Duodenal mucosa (tissue), 2 donors: ENCODE data around the gene APOL6.
"Not testable (repeated sequence)": the region's sequence is repeated elsewhere in the genome, so short reads cannot be mapped to it uniquely, and the experiment has no call there.

ENCODE experiments used
- H3K27ac ChIP-seq: one replicate; pipeline ENCODE4 v1.7.0; 2013; ENCODE audit warnings: low read depth, low read length
- H3K27me3 ChIP-seq, 2 donors: one replicate each; pipeline ENCODE4 v1.7.0; 2013; ENCODE audit warnings: low read length in 2 of 2, control low read depth in 1 of 2; ENCODE audit not compliant: insufficient read depth in 2 of 2, control insufficient read depth in 1 of 2
- H3K36me3 ChIP-seq, 2 donors: one replicate each; pipeline ENCODE4 v1.7.0; 2013; ENCODE audit warnings: low read length in 2 of 2, control low read depth in 1 of 2; ENCODE audit not compliant: insufficient read depth in 2 of 2, control insufficient read depth in 1 of 2
- H3K4me1 ChIP-seq, 2 donors: one replicate each; pipeline ENCODE4 v1.7.0; 2013; ENCODE audit warnings: low read length in 2 of 2, control low read depth in 1 of 2; ENCODE audit not compliant: insufficient read depth in 2 of 2, control insufficient read depth in 1 of 2
- H3K4me3 ChIP-seq, 2 donors: one replicate each; pipeline ENCODE4 v1.7.0; 2013; ENCODE audit warnings: low read length in 2 of 2, low read depth in 1 of 2
- H3K9ac ChIP-seq, 2 donors: one replicate each; pipeline ENCODE4 v1.7.0; 2013; ENCODE audit warnings: low read length in 2 of 2, low read depth in 1 of 2
- H3K9me3 ChIP-seq, 2 donors: one replicate each; pipeline ENCODE4 v1.7.0; 2013; ENCODE audit warnings: low read length in 2 of 2, control low read depth in 1 of 2; ENCODE audit not compliant: control insufficient read depth in 1 of 2

APOL6 gene

DNA sequence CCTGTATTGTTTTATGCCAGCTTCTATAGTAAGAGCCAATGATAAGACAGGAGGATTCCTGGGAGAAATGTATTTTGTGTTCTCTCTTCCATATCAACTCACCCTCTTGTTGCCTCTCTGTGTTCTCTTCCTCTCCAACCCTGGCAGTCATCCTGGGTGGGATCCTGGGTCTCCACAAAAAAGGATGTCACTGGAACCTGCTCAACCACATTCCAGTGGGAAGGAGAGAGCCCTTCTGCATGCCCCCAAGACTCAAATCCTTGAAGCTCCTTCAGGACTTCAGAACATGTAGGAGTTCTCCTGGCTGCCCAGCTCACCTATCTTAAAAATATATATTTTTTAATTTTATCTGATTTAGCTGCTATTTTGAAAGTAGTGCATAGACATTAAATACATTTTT, 26.1 kb downstream of the APOL6 start:
- H3K9ac ChIP-seq = no peak overlapping the region
- H3K4me1 ChIP-seq = no peaks in the 10 kb centered on the region
- H3K36me3 ChIP-seq = no peaks in the 10 kb centered on the region

DNA sequence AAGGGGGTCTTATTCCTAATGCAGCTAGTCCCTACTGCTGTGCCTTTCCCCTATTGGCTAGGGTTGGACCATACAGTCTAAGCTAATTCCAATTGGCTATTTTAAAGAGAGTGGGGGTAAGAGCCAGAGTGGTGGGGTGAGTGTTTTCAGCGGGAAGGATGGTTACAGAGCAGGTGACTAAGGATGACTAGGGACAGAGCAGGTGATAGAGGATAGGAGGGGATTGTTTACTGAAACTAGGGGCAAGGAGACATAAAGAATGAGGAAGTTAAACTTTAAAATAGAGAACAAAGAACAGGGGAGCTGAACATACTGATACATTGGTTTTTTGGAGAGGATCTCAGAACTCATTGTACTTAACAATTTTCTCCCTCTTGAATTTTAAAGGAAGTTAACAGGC, 27.8 kb downstream of the APOL6 start:
- H3K4me1 ChIP-seq, H3K27me3 ChIP-seq, H3K36me3 ChIP-seq, H3K27ac ChIP-seq, H3K4me3 ChIP-seq, H3K9me3 ChIP-seq, H3K9ac ChIP-seq: not testable (repeated sequence)

More for the DNA sequence above, 26.1 kb downstream of the APOL6 start:
- no peak overlapping the region for H3K27ac ChIP-seq
- H3K4me3 ChIP-seq = no peak overlapping the region
- peaks cover 0 to 2% of the 10 kb centered on the region in 2 donors for H3K9me3 ChIP-seq
- H3K27me3 ChIP-seq = no peaks in the 10 kb centered on the region

DNA sequence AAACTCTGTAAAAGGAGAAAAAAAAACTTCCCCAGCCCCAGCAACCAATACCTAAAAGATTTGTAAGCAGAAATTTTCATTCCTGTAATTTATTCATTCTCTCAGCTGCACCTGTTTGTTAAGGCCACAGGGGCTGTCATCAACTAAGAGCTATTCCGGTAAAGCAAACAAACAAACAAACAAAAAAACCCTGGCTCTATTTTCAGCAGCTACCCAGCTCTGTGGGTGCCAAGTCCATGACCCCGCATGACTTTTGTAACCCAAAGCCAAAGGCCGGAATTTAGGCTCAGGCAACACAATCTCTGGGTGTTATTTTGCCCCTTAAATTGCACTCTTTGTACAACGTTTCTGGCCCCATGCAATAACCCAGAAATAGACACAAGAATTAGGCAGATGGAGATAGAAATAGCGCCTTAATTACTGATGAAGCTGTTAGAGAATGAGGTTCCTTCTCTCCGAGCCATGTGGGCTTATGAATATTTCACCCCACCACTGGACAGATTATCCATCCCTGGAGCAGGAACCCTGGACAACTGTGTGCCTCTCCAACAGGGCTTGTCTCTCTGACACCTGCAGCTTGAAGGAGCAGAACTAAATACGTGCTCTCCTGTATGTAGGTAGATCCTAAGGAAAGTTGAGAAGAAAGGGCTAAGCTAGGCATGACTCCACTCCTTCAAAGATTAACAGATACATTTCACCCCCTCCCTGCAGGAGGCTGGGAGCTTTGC, 29.4 kb downstream of the APOL6 start:
- Histone ChIP-seq H3K9me3 (peaks cover 2 to 9% of the 10 kb centered on the region in 2 donors), H3K4me3 (no peak overlapping the region), H3K9ac (no peak overlapping the region), H3K27me3 (no peaks in the 10 kb centered on the region), H3K36me3 (no peaks in the 10 kb centered on the region), H3K4me1 (no peaks in the 10 kb centered on the region), H3K27ac (no peak overlapping the region)

DNA sequence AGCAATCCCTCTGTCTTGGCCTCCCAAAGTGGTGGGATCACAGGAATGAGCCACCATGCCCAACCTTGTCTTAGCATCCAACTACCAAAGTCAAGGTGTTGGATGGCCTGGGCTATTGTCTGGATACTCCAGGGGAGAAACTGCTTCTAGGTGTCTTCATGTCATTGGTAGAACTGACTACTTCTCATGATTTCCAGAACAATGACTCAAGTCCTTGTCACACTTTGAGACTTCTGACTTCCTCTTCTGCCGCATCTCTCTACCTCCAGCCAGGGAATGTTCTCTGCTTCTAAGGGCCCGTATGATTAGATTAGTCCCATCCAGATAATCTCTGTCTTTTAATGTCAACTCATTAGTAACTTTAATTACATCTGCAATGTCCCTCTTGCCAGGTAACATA, 30.6 kb downstream of the APOL6 start:
- Histone ChIP-seq H3K9ac (no peak overlapping the region), H3K27ac (no peak overlapping the region), H3K27me3 (no peaks in the 10 kb centered on the region), H3K4me3 (no peak overlapping the region), H3K36me3 (no peaks in the 10 kb centered on the region), H3K9me3 (peaks cover 2 to 9% of the 10 kb centered on the region in 2 donors), H3K4me1 (no peaks in the 10 kb centered on the region)

DNA sequence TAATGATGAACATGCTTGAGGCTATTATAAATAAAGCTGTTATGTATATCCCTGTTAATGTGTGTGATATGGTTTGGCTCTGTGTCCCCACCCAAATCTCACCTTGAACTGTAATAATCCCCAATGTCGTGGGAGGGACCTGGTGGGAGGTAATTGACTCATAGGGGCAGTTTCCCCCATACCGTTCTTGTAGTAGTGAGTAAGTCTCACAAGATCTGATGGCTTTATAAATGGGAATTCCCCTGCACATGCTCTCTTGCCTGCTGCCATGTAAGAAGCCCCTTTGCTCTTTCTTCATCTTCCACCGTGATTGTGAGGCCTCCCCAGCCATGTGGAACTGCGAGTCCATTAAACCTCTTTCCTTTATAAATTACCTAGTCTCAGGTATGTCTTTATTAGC, 31.2 kb downstream of the APOL6 start:
- H3K27me3 ChIP-seq, H3K9me3 ChIP-seq, H3K4me1 ChIP-seq, H3K27ac ChIP-seq, H3K36me3 ChIP-seq, H3K4me3 ChIP-seq, H3K9ac ChIP-seq: not testable (repeated sequence)

DNA sequence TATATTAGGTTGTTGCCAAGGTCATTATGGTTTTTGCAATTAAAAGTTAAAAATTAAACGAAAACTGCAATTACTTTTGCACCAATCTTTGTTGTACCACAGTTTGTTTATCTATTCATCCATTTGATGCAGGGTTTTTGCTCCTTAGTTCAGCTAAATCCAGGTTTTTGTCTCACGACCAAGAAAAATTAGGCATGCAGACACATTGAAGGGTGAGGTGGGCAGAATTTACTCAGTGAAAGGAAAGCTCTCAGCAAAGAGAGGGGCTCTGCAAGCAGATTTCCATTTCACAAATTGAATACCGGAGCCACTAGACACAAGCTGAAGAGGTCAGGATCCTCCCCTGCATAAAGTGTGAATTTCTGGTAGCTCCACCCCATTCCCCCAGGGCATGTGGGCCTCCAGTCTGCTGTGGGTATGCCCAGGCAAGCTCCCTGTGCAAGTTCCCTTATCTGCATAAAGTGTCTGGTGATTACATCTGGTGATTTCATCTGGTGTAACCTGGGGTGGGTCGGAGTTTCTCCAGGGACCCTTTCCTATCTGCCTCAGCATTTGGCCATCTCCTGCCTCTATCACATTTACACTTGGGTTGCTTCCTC, 33.3 kb downstream of the APOL6 start:
- Histone ChIP-seq H3K4me3 (no peak overlapping the region), H3K36me3 (no peaks in the 10 kb centered on the region)

DNA sequence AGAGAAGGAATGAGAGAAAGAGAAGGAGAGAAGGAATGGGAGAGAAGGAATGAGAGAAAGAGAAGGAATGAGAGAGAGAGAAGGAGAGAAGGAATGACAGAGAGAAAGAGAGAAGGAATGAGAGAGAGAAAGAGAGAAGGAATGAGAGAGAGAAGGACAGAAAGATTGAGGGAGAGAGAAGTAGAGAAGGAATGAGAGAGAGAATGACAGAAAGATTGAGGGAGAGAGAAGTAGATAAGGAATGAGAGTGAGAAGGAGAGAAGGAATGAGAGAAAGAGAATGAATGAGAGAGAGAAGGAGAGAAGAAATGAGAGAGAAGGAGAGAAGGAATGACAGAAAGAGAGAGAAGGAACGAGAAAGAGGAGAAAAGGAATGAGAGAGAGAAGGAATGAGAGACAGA, 35.3 kb downstream of the APOL6 start:
- Histone ChIP-seq H3K4me3 (no peak overlapping the region), H3K4me1 (no peaks in the 10 kb centered on the region), H3K9me3 (peaks cover 0 to 9% of the 10 kb centered on the region in 2 donors), H3K9ac (no peak overlapping the region), H3K27ac (no peak overlapping the region), H3K27me3 (no peaks in the 10 kb centered on the region), H3K36me3 (no peaks in the 10 kb centered on the region)

More for the DNA sequence above, 33.3 kb downstream of the APOL6 start:
- H3K27me3 ChIP-seq = no peaks in the 10 kb centered on the region
- H3K9ac ChIP-seq = no peak overlapping the region
- H3K9me3 ChIP-seq = peaks cover 0 to 9% of the 10 kb centered on the region in 2 donors
- no peaks in the 10 kb centered on the region for H3K4me1 ChIP-seq
- H3K27ac ChIP-seq = no peak overlapping the region

DNA sequence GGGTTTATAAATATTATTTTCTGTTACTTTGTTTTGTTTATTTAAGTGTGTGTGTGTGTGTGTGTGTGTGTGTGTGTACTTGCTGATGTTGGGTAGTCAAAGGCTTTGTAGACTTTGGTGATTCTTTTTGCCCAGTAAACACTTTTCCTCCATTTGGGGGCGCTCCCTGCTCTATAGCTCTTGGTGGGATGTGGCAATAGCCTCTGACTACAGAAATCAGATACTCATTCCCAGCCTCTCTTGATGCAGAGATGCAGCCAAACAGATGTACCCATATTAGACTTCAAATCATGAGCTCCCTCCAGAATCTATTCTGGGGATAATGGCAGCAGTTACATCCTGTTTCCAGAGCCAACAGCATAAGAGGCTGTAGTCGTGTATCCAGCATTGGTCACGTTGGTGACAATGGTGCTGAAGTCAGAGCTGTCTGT, 36.0 kb downstream of the APOL6 start:
- H3K27ac ChIP-seq = no peak overlapping the region
- no peak overlapping the region for H3K9ac ChIP-seq
- H3K36me3 ChIP-seq = no peaks in the 10 kb centered on the region
- H3K27me3 ChIP-seq = no peaks in the 10 kb centered on the region
- H3K4me1 ChIP-seq = no peaks in the 10 kb centered on the region
- H3K4me3 ChIP-seq = no peak overlapping the region
- H3K9me3 ChIP-seq = peaks cover 0 to 9% of the 10 kb centered on the region in 2 donors

DNA sequence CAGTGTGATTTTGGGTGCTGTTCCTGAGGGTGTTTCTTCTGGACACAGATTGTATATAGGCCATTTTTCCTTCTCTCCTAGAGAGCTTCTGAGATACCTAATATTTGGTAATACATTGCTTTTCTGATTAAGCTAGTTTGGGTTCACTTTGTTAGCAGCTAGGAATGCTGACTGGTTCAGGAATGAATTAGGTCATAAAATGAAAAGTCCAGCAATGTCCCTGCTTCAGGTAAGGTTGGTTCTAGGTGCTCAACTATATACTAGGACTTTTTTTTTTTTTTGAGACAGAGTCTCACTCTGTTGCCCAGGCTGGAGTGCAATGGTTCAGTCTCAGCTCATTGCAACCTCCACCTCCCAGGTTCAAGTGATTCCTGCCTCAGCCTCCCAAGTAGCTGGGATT, 36.5 kb downstream of the APOL6 start:
- Histone ChIP-seq H3K4me3 (no peak overlapping the region), H3K27me3 (no peaks in the 10 kb centered on the region), H3K36me3 (no peaks in the 10 kb centered on the region), H3K9ac (no peak overlapping the region), H3K4me1 (no peaks in the 10 kb centered on the region), H3K27ac (no peak overlapping the region), H3K9me3 (peaks cover 0 to 9% of the 10 kb centered on the region in 2 donors)

DNA sequence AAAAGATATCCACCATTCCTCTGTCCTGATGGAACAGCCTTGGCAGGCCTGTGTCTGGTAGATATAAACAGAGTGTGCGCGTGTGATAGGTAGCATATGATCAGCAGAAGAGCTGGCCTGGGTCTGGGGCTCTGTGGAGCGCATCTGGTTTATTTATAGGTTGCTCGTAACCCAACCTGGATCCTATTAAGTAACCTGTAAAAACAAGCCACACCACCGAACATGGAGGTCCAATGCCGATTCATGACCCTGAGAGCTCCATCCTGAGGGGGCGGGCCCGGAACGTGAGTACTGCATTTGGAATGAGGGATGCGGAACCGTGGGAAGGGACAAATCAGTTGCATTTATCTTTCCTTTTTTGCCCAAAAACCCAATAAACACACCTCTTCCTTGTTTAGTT, 37.5 kb downstream of the APOL6 start:
- no peak overlapping the region for H3K27ac ChIP-seq
- H3K36me3 ChIP-seq = no peaks in the 10 kb centered on the region
- H3K4me1 ChIP-seq = no peaks in the 10 kb centered on the region
- H3K4me3 ChIP-seq = no peak overlapping the region
- H3K9ac ChIP-seq = no peak overlapping the region
- H3K27me3 ChIP-seq = no peaks in the 10 kb centered on the region
- peaks cover 0 to 9% of the 10 kb centered on the region in 2 donors for H3K9me3 ChIP-seq
